ENCODE results near the gene VPS11.
A peak's percentile ranks its signal among the peaks of the same experiment; 100 is the strongest.
"Not testable (repeated sequence)": the region's sequence is repeated elsewhere in the genome, so short reads cannot be mapped to it uniquely, and the experiment has no call there.

Gene VPS11

DNA sequence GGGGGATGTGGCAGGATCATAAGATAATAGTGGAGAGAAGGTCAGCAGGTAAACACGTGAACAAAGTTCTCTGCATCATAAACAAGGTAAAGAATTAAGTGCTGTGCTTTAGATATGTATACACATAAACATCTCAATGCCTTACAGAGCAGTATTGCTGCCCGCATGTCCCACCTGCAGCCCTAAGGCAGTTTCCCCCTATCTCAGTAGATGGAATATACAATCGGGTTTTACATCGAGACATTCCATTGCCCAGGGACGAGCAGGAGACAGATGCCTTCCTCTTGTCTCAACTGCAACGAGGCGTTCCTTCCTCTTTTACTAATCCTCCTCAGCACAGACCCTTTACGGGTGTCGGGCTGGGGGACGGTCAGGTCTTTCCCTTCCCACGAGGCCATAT lies 28.1 kb upstream of the VPS11 start:
- DNase-seq: not testable (repeated sequence)

DNA sequence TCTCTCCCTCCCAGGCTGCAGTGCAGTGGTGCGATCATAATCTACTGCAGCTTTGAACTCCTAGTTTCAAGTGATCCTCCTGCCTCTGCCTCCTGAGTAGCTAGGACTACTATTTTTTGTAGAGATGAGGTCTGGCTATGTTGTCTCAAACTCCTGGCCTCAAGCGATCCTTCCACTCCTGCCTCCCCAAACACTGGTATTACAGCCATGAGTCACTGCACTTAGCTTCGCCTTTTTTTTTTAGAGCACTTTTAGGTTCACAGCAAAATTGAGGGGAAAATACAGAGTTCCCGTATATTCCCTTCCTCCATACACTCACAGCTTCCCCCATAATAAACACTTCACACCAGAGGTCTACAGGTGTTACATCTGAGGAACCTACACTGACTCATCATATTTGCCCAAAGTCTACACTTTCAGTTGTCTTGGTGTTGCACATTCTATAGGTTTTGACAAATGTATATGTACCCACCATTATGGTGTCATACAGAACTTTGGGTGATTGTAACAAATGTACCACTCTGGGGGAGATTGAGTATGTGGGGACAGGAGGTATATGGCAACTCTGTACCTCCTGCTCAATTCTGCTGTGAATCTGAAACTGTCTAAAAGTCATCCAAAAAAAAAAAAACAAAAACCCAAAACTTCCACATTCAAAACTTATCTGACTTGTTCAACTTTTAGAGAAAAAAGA lies 25.6 kb upstream of the VPS11 start:
- no peak for DNase-seq

DNA sequence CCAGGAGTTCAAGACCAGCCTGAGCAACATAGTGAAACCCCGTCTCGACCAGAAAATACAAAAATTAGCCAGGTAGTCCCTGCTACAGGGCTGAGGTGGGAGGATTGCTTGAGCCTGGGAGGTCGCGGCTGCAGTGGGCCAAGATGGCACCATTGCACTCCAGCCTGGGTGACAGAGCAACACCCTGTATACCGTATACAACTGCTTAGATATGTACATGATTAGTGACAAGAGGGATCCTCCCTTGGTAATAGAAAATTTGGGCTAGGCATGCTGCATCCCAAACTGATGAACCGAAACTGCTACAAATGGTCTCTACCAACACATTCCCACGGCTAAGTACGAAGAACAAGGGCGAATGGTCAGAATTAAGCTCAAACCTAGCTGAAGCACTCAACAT lies 24.7 kb upstream of the VPS11 start:
- no peak for DNase-seq

DNA sequence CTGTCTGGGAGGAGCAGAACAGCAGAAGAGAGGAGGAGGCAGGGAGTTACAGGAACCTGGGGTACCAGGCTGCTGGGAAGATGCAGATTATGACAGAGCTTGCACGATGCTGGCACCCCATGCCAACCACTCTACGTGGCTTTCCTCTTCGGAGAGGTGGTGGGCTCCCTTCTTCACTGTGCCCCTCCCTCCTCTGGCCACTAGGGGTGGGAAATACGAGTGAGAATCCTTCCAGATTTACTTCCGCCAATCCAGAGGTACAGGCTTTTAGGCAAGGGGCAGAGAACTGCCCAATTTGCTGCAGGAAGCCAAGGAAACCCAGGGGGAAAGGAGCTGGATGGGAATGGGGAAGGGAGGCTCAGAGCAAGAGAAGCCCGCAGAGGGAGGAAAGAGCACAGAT lies 22.9 kb upstream of the VPS11 start:
- DNase-seq: peak in 1 of 2 experiments; percentile 20

DNA sequence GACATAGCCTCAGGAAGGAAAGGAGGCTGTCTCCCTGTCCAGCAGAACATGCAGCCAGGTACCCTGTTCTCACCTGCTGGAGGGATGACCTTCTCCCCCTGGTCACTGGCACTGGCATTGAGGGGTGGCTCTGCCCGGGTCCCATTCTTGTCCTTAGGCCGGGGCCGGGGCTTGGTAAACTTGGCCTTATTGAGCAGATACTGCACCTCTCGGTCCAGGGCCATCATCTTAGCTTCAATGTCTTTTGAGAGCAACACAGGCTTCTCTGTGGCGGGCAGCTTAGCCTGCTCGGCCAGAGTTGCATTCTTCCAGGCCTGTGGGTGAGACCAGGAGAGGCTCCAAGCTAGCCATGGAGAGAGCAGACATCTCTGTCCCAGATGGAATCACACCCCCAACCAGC lies 21.1 kb upstream of the VPS11 start:
- DNase-seq: no peak

DNA sequence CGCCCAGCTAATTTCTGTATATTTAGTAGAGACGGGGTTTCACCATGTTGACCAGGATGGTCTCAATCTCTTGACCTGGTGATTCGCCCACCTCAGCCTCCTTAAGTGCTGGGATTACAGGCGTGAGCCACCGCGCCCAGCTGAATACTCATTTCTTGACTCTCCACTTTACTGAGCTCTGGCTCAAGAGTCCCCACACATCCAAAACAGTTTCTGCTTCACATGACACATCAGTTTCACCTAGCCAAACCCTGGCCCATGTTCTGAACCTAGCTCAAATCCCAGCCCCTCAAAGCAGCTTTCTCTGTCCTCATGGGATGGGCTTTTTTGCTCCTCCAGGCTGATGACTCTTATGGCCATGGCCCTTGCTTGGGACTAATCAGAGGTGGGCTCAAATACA lies 20.4 kb upstream of the VPS11 start:
- DNase-seq: no peak

DNA sequence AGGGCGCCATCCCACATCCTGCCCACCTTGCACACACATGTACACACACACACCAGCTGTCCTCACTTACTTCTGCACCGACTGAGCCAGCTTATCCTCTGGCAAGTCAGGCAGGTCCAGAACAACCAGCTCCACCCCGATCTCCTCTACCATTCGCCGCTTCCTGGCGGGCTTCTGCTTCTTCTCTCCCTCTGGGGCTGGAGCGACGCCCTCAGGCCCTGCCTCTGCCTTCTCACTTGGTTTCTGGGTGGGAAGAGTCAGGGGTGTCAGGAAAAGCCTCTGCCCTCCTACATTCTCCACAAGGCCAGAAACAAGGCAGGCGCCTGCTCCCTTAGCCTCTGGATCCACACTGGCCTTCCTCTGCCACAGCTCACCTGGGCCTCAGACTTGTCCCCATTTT lies 19.0 kb upstream of the VPS11 start:
- DNase-seq: no peak

DNA sequence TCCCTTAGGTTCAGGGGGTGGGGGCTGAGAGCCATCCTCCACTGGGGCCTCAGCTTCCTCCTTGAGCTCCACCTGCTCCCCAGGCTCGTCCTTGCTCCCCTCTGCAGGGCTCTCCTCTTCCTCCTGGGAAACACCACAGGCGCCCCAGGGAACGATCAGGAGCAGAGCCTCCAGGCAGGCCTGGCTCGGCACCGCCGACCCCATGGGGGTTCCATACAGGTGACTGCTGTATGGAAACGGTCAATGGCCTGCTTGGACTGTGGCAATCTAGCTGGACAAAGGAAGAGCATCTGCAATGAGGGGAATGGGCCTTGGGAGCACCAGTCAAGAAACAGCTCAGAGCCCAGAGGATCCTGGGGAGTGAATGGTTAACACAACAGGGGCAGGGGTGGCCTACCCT lies 18.5 kb upstream of the VPS11 start:
- DNase-seq: no peak

DNA sequence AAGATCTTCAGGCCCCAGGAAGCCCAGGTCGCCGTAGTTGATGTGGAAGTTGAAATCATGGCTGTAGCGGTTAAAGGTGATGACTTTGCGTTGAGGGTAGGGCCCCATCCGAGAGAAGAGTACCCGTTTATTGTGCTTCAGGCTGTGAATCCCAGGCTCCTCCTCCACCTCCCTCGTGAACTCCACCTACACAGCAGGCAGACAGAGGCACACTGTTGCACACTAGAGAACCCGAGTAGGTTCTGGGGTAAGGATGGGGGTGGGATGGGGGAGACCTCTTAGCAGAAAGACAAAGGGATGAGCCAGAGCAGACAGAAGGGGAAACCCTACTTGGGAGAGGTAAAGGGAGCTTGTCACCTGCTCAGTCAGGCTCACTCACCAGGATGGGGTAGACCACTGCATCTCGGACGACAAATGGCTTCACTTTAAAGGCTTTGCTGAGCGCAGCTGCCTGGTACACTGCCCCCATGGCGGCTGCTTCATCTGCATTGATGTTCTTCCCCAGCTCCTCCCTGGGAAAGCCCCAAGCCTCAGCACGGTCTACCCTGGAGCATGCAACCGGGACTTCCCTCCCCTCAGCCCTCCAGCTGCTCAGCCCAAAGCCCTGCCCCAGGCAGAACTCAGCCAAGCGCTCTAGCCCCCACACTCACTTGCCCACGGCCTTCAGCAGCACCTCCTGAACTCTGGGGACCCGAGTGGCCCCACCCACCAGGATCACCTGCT lies 16.0 kb upstream of the VPS11 start:
- DNase-seq: no peak

DNA sequence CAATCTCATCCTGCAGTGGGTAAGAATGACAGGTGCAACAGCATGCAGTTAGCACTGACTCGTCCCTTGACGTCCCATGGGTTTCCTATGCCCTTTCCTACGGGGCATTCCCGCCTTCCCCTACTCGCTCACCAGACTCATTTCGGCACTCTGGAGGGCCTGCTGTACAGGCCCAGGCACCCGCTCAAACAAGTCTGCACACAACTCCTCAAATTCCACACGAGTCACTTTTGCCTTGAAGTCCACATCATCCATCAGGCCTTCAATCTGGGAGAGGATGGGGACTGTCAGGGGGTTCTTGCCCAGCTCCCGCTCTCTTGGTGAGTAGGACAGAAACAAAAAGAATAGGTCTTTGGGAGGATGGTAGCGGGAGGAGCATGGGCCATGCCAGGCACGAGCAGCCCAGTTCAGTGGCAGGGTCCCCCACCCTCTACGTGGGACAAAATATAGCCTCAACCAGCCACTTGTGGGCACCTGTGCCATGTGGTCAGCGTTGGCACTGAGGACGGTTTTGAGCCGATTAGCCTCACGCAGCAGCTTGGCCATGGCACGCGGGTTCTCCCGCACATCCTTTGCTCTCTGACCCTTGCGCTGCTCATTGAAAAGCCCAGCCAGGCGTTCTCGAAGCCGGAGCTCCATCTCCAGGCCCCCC lies 15.3 kb upstream of the VPS11 start:
- DNase-seq: no peak

DNA sequence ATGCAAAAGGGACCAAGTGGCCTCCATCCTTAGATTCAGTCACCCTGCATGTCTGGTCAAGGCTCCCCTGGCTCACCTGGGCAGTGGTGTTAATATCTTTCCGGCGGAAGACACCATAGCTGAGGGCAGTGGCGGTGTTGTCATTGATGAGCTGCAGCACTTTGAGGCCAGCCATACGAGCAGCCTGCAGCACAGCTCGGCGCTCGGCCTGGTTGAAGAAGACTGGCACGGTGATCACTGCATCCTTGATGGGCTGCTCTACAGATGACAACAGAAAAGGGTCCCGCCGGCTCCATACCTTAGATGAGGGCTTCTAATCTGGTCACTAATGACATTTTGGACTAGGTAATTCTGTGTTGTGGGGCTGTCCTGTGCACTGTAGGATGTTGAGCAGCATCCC lies 13.2 kb upstream of the VPS11 start:
- no peak for DNase-seq

DNA sequence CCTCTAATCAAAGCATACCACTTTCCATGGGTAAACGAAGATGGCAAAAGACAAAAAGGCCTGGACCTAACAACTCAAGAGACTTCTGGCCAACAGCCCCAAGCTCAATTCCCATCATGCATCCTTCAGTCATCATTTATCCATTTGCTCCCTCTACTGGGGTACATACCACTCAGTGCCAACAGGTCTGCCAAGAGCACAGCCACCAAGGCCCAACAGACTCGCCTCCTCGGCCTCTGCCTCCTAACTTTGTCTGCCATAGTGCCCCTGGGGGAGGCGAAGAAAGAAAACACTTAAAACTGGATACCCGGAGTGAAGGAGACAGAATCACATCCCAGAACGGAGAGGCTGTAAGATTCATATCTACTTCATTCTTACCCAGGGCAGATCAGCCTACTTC lies 11.7 kb upstream of the VPS11 start:
- DNase-seq: peak; percentile 10 to 61

DNA sequence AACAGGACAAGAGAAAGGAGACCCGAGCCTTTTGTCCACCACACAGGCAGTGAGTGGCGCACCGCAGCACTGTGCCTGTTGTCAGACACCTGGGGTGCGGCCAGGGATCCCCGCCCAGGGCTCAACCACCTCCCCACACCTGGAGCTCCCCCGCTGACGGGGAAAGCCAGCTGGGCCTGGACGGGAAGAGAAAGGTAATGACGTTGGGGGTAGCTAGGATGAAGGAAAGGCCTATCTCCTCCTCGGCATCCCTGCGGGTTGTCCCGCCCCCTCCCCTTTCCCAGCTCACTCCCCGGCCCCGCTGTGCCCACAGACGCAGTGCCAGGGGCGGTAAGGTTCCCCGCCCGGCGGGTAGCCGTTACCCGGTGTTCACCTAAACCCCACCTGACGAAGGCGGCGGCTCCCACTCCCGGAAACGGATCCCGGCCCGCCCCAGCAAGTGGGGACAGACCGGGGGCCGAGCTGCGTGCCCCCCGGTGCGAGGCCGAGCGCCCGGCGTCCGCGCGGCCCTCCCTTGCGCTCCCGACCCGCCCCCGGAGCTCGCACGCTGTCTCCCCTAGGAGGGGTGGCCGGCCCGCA lies 11.1 kb upstream of the VPS11 start:
- DNase-seq: peak; percentile 55 to 84

DNA sequence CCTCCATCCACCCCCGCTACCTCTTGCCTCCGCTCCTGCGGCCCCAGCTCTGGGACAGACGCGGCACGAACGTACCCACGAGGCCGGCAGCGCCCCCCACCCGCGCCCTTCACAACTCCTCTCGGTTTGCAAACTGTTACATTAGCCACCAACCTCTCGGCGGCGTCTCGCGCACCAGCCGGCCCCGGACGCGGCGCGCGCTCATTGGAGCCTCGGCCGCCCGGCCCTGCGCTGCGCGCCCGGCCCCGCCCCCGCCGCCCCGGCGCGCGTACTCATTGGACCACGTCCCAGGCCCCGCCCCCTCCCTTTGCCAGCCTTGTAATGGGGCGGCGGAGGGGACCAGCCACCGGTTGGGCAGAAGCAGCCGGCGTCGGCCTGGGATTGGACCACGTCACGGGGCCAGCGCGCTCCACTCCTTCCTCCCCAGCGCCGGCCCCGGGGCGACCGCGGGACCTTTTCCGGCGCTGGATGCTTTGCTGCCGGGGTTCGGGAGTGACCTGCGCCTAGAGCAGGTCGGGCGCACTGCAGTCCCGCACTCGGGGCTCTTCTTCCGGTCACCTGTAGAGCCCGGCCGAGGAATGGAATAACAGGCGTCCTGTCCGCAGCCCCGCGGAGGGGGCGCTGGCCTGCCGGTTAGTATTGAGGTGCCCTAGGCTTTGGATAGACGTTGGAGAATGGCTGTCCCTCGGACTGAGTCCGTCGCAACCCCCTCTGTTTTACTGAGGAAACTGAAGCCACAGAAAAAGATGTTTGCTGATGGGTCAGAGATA lies 10.4 kb upstream of the VPS11 start, which contains the start of gene HYOU1:
Gene HYOU1, minus strand, starts transcription at position 206 of the 770 bp plus-strand sequence. CDS start 1,045 bp downstream, outside the sequence.
- peak; percentile 98 to 100 for DNase-seq

DNA sequence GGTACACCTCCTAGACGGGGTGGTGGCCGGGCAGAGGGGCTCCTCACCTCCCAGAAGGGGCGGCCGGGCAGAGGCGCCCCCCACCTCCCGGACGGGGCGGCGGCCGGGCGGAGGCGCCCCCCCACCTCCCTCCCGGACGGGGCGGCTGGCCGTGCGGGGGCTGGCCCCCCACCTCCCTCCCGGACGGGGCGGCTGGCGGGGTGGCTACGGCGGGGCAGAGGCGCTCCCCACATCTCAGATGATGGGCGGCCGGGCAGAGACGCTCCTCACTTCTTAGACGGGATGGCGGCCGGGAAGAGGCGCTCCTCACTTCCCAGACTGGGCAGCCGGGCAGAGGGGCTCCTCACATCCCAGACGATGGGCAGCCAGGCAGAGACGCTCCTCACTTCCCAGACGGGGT lies 8.5 kb upstream of the VPS11 start:
- DNase-seq: not testable (repeated sequence)

DNA sequence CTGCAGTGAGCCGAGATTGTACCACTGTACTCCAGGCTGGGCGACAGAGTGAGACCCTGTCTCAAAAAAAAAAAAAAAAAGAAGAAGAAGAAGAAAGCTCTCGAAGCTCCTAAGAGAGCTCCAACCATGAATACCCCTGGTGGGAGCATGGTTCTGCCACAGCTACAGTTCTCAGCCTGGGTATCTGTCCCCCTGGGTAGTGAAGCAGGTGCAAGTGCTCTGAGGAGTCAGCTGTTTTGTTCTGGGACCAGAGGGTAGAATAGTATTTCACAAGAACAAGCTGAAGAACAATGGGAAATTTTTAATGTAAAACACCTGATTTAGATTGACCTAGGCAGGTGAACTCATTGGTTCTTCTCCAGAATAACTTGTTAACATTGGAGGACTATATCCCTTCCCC lies 6.4 kb upstream of the VPS11 start:
- no peak for DNase-seq

DNA sequence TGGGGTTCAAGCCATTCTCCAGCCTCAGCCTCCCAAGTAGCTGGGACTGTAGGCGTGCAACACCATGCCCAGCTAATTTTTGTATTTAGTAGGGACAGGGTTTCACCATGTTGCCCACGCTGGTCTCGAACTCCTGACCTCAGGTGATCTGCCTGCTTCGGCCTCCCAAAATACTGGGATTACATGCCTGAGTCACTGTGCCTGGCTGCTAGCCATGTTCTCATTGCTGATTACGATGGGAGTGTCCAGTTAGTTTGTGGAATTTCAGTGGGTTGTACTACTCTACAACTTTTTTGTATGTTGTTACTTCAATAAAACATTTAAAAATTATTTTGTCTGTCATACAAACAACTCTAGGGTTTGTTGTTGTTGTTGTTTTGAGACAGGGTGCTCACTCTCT lies 4.8 kb upstream of the VPS11 start:
- DNase-seq: no peak

DNA sequence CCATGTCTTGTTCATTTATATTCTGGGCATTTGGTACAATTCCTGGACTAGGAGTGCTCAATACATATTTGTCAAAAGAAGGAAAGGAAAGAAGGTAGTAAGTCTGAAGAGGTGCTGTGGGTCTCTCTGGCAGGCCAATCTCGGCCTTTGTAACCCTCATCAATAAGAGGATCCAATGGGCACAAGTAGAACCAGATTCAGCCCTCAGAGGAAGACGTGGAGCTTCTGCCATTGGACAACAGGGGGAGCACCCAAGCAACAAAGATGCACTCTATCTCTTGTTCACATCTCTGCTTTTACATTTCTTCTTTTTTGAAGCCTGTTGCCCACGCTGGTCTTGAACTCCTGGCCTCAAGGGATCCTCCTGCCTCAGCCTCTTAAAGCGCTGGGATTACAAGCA lies 2.2 kb upstream of the VPS11 start:
- peak; percentile 34 to 74 for DNase-seq

DNA sequence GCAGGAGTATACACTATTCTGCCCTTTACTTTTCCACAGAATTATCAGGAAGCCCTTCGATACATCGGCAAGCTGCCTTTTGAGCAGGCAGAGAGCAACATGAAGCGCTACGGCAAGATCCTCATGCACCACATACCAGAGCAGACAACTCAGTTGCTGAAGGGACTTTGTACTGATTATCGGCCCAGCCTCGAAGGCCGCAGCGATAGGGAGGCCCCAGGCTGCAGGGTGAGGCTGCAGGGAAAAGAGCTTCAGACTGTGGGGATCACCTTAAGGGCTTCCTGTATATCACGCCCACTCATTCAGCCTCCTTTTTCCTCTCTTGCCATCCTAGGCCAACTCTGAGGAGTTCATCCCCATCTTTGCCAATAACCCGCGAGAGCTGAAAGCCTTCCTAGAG lies 10.2 kb downstream of the VPS11 start:
- DNase-seq: no peak

DNA sequence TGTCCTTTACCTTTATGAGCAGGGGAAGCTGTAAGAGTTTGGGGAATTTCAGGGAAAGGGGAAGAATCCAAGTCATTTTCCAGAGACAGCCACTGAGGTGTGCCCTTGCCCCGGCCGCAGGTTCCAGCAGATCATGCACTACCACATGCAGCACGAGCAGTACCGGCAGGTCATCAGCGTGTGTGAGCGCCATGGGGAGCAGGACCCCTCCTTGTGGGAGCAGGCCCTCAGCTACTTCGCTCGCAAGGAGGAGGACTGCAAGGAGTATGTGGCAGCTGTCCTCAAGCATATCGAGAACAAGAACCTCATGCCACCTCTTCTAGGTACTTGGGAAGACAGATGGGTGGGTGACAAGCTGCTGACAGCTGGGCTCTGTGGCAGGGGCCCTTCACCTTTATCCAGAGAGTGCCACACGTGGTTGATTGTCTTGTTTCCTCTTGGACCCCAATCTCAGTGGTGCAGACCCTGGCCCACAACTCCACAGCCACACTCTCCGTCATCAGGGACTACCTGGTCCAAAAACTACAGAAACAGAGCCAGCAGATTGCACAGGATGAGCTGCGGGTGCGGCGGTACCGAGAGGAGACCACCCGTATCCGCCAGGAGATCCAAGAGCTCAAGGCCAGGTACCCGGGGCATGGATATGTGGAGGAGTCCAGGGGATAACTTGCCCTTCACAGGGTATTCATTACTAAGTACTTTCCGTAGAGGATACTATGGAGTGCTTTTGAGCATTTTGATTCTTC lies 11.2 kb downstream of the VPS11 start:
- DNase-seq: no peak

DNA sequence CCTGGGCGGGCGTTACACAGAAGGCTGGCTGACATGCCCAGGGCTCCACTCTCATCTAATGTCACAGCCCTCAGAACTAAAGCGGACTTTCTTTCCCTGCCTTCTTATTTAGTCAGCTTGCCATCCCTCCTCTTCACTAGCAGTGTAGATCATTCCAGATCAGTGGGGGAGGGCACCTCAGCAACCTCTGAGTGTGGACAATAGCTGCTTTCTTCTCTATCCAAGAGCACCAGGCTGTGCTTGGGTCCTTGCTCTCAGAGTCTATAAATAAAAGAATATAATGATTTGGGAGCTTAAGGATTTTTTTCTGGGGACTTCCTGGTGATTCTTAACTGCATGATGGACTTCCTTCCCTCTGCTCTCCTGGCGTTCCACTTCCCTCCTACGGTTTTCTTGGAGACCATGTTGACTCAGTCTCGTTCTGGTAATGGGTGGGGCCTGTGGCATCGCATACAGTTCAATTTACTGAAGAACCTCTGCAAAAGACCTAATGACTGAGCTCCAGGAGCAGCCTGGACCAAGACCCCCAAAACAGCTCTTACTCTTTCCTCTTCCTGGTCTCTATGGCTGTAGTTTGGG lies 14.2 kb downstream of the VPS11 start:
- no peak for DNase-seq
